Lower leg skin (tissue), 3 donors: Measurements from ENCODE around the gene ABCC2.

Source experiments
- CTCF ChIP-seq, 3 donors: fragments of 450-650 bp; IDR thresholded peaks; one replicate each; pipeline ENCODE4 v1.5.1; 2016; ENCODE audit warnings: antibody characterized with exemption in 3 of 3, mild to moderate bottlenecking in 3 of 3, moderate library complexity in 2 of 3
- POLR2A ChIP-seq, 2 donors: fragments of 450-650 bp; IDR thresholded peaks; one replicate each; pipeline ENCODE4 v1.6.1; 2016 to 2017; ENCODE audit warnings: antibody characterized with exemption in 2 of 2, mild to moderate bottlenecking in 1 of 2, moderate library complexity in 1 of 2

- TF ChIP-seq CTCF (IDR thresholded peaks at IDR 0.05) (no peak), POLR2A (IDR thresholded peaks at IDR 0.05) (no peak)
These were observed 50.0 kb downstream of the ABCC2 start for GRCh38 chr10:99832439-99832838.
